ENCODE results near the gene ADCY10. TPM values are rescaled to one million over a fixed set of nuclear protein-coding genes. Genes with fewer than 3 reads are reported as not detected.

Gene ADCY10
- total RNA-seq, 1 experiment from 2014 or later, result 0.20 TPM

- H2BK120ac ChIP-seq (ENCODE audit: low read depth, low read length, poor library complexity, severe bottlenecking), result no peak overlapping the region
- no peaks in the 10 kb centered on the region for H3K9me3 ChIP-seq (ENCODE audit: control insufficient read depth, low read depth, low read length)
- DNase-seq, result no peak
- no peak overlapping the region for H3K9ac ChIP-seq (ENCODE audit: extremely low read depth, insufficient read length, low read length)
- H3K23me2 ChIP-seq (ENCODE audit: insufficient read length, low read depth, low read length, poor library complexity, severe bottlenecking), result no peaks in the 10 kb centered on the region
- H4K91ac ChIP-seq (ENCODE audit: insufficient read length, low read depth, low read length), result no peak overlapping the region
- no CpG with 5 or more reads among the region's 2 CpGs for WGBS (ENCODE audit: extremely low coverage, insufficient read length, low lambda C conversion rate)
- no peak overlapping the region for H4K5ac ChIP-seq (ENCODE audit: insufficient read length, low read depth, low read length)
- H3K79me1 ChIP-seq (ENCODE audit: insufficient read depth, low read depth, low read length, poor library complexity, severe bottlenecking), result peaks cover 2% of the 10 kb centered on the region
- H3K27me3 ChIP-seq (ENCODE audit: insufficient read depth, low read length), result no peaks in the 10 kb centered on the region
- H3K4me1 ChIP-seq (ENCODE audit: insufficient read depth, low read length), result no peaks in the 10 kb centered on the region
- H3K14ac ChIP-seq (ENCODE audit: insufficient read depth, low read length), result no peak overlapping the region
- no peak overlapping the region for H2BK12ac ChIP-seq (ENCODE audit: insufficient read length, low read depth, low read length)
- no peak overlapping the region for H2BK5ac ChIP-seq (ENCODE audit: insufficient read length, low read length)
- no peaks in the 10 kb centered on the region for H3K27me3 Mint-ChIP-seq (ENCODE audit: low read depth)
- no peak overlapping the region for H2BK20ac ChIP-seq (ENCODE audit: low read depth, low read length, poor library complexity, severe bottlenecking)
- no peaks in the 10 kb centered on the region for H4K20me1 ChIP-seq (ENCODE audit: control insufficient read depth, insufficient read depth, insufficient read length)
- H3K4me2 ChIP-seq (ENCODE audit: insufficient read depth, insufficient read length, low read length), result no peak overlapping the region
- peaks cover 3 to 5% of the 10 kb centered on the region in 2 experiments; a peak in 1 of 5 replicates for H3K9me3 Mint-ChIP-seq
- peaks cover 16% of the 10 kb centered on the region in 2 experiments for H3K4me1 Mint-ChIP-seq
- H3K4ac ChIP-seq (ENCODE audit: low read depth, low read length), result no peak overlapping the region
- no peak overlapping the region for H2AFZ ChIP-seq (ENCODE audit: low read length)
- H3K56ac ChIP-seq (ENCODE audit: insufficient read length, low read depth, low read length), result no peak overlapping the region
- no peak overlapping the region for H2BK15ac ChIP-seq (ENCODE audit: low read depth, low read length)
- no peak overlapping the region for H3K23ac ChIP-seq (ENCODE audit: insufficient read length, low read depth, low read length)
- no peak overlapping the region for H3T11ph ChIP-seq (ENCODE audit: low read length)
- TF ChIP-seq CTCF (conservative IDR thresholded peaks at IDR 0.05), result no peak
- H3K36me3 Mint-ChIP-seq (ENCODE audit: insufficient read depth in 1 of 3, low read depth in 3 of 3), result peaks cover 7 to 28% (median 22%) of the 10 kb centered on the region in 3 experiments; a peak in 6 of 7 replicates
- H3K4me3 Mint-ChIP-seq, result no peak overlapping the region
- no peak overlapping the region for H3K27ac ChIP-seq (ENCODE audit: insufficient read length, low read depth, low read length)
- H3K79me2 ChIP-seq (ENCODE audit: insufficient read depth, low read length), result peaks cover 8% of the 10 kb centered on the region; the same call in 1 of the 2 replicates
- no peak overlapping the region for H2AK5ac ChIP-seq (ENCODE audit: insufficient read length, low read length)
- H3K18ac ChIP-seq (ENCODE audit: insufficient read length, low read depth, low read length), result no peak overlapping the region
- no peak overlapping the region for H4K8ac ChIP-seq (replicated peaks; ENCODE audit: insufficient read length, low read depth, low read length)
- H3K27ac Mint-ChIP-seq, result peak overlapping the region; percentile 1 to 14 (median 1); a peak in 4 of 7 replicates
These were observed 33.8 kb upstream of the ADCY10 start for GRCh38 chr1:167947733-167948132.

All from H9 (cell line).